Retinal pigment epithelial cell (primary cell): ENCODE measurements around the gene TSPAN32.

Experiments
- DNase-seq: peaks from one replicate; pipeline ENCODE4 v3.0.0-alpha.2; 2010; ENCODE audit warnings: low read depth
- H3K4me3 ChIP-seq: 2 replicates; pipeline ENCODE4 v1.5.1; 2011; ENCODE audit warnings: mild to moderate bottlenecking, low read length, control low read depth, moderate library complexity
- CTCF ChIP-seq: conservative IDR thresholded peaks from 2 replicates; pipeline ENCODE4 v1.5.1; 2011; ENCODE audit warnings: low read depth, low read length, control low read depth, inconsistent platforms

Gene TSPAN32

DNA sequence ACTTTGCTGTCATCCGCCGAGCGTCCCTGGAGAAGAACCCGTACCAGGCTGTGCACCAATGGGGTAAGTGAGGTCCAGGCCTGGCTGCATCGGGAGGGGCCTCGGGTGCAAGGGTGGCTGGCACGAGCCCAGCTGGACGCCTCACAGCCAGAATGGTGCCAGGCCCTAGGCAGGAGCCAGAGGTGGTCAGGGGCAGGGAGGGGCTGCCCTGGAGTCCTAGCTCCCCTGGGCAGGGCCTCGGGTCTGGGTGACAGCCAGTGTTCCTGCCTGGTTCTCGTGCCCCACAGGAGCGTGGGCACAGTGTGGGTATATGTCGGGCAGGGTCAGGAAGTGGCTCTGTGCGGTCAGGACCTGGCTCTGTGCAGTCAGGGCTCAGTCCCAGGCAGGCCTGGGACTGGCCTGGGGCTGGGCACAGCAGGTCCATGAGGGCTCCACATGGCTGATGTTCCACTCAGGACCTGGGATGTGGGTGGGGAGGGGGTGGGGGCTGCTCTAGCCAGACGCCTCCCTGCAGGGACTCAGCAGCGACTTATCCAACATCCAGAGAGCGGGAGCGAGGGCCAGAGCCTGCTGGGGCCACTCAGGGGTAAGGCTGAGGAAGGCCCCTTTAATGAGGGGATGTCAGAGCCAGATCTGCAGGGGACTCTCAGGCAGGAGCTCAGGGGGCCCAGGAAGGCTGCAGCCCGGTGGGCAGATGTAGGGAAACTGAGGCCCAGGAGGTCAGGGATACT lies 1.2 kb downstream of the TSPAN32 start:
- no peak for TF ChIP-seq CTCF
- no peak for DNase-seq
- H3K4me3 ChIP-seq: no peak overlapping the region

DNA sequence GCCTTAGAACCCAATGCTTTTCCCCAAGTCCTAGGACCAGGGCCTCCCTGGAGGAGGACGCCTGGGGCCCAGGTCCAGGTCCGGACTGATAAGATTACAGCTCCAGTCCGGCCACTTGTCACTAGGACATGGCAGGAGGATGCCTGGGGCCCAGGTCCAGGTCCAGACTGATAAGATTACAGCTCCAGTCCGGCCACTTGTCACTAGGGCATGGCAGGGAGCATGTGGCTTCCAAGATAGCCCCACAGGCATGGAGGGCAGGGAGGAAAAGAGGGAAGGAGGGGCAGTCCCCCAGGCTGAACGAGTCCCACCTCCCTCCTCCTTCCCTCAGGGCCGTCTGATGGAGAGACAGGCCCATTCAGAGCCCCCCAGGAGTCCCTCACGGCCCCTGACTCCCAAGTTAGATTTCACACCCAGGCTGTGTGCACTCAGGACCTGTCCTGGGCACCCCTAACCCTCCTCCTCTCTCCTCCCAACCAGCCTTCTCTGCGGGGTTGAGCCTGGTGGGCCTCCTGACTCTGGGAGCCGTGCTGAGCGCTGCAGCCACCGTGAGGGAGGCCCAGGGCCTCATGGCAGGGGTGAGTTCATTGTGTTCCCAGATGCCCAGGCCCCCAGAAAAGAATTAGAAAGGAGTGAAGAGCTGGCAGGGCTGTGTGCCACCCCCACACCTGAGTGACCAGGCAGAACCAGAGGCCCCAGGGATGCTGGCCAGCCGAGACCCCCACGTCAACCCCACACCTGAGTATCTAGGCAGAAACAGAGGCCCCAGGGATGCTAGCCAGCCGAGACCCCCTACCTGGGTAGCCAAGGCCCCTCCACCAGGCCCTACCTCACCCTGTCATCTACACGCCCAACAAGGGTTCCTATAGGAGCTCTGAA lies 2.1 kb downstream of the TSPAN32 start:
- DNase-seq: no peak
- H3K4me3 ChIP-seq: no peak overlapping the region
- TF ChIP-seq CTCF: no peak

GRCh38 chr11:2304506-2305139 lies 2.8 kb downstream of the TSPAN32 start:
- no peak overlapping the region for H3K4me3 ChIP-seq
- no peak for DNase-seq
- TF ChIP-seq CTCF: no peak

DNA sequence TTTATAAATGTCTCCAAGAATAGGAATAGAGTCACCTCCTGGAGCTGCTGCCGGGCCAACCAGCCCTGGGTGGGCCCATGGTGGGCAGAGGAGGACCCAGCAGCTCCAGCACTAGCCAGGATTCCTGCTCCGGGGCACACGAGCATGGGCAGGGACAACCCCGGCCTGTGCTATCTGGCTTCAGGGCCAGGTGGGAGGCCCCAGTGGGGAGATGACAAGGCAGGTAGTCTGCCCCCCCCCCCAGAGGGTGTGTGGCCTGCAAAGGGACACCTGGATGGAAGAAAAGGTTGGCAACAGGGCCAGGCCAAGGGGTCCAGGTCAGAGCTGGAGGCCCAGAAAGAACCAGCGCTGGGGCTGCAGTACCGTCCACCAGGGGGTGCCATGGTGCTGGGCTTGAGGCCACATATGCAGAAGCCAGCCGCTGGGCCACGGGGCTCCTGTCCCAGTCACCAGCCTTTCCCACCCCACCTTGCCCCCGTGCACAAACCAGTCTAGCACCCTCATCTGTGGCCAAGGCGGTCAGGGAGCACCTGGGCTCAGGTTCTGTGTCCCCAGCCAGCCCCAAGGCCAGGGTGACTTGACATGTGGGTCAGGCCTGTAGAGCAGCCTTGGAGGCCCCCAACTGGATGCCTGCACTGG lies 3.4 kb downstream of the TSPAN32 start:
- H3K4me3 ChIP-seq: no peak overlapping the region
- peak; percentile 90 for TF ChIP-seq CTCF
- DNase-seq: no peak

DNA sequence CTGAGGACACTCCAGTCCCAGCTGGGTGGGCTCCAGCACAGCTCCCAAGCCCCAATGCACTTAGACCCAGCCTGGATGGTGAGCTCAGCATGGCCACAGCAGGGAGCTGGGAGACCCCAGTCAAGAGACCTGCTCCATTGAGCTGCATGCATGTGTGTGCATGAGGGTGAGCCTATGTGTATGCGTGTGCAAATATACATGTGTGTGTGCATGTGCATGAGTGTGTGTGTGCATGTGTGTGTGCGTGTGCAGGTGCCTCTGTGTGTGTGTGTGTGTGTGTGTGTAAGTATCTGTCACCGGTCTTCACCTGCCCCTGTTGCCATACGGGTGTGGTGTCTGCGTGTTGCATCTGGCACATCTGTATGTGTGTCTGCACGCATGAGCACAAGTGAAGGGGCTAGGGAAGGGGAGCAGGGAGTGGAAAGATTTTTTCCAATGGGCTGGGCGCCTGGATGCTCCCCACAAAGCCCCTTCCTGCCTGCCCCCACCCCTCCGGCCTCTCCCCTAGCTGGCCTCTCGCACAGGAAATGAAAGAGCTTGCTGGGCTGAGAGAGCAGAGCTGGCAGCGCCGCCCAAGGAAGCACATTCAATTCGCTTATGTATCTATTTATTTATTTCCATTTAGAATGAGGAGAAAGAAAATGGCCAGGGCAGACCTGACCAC lies 4.1 kb downstream of the TSPAN32 start:
- no peak for DNase-seq
- no peak overlapping the region for H3K4me3 ChIP-seq
- TF ChIP-seq CTCF: no peak

- no peak for TF ChIP-seq CTCF
- no peak overlapping the region for H3K4me3 ChIP-seq
- DNase-seq: no peak
Measured at GRCh38 chr11:2306452-2306823, 4.6 kb downstream of the TSPAN32 start.
